IMR-90 (cell line): ENCODE results near the gene NLRP14.

Source experiments
- BHLHE40 ChIP-seq: fragments of 150-350 bp; IDR thresholded peaks from 2 replicates; pipeline ENCODE4 v1.6.1; 2016; ENCODE audit warnings: mild to moderate bottlenecking, low read depth, low read length
- CTCF ChIP-seq: conservative IDR thresholded peaks from 2 replicates; pipeline ENCODE4 v1.5.1; 2012; ENCODE audit warnings: mild to moderate bottlenecking, low read depth, low read length, improper control_type of control experiment
- NFE2L2 ChIP-seq: fragments of 150-350 bp; IDR thresholded peaks from 2 replicates; pipeline ENCODE4 v1.6.1; 2016; ENCODE audit warnings: low read depth, mild to moderate bottlenecking, low read length

GRCh38 chr11:6991227-6991626 is 29.1 kb upstream of the NLRP14 start:
- no peak for TF ChIP-seq NFE2L2
- TF ChIP-seq CTCF, result no peak
- no peak for TF ChIP-seq BHLHE40
